H1 (cell line): ENCODE data around the gene SLC8B1. TPM values are rescaled to one million over a fixed set of nuclear protein-coding genes. Genes with fewer than 3 reads are reported as not detected.

Experiments
- polyA plus RNA-seq, 7 experiments: library from polyadenylated mRNA; depleted of rRNA in 3 of 7; stranded (reverse) in 5 of 7; unstranded in 2 of 7; fragments of >200 nt in 5 of 7; fragments of 200-250 nt in 2 of 7; gene quantifications; 1 replicate in 5 of 7; 2 replicates in 1 of 7; 4 replicates in 1 of 7; pipeline versions ENCODE4 v1.2.1 to v1.2.3, GENCODE V29; 2011 to 2013; ENCODE audit warnings: missing spikeins in 2 of 7, mixed read lengths in 2 of 7
- total RNA-seq: library from RNA; stranded (reverse); fragmentation: NEBNext Ultra II Directional; extraction: Animal tissue kit (Norgen Biotek cat#: 25700); gene quantifications from 2 replicates; pipeline ENCODE4 v1.2.1, GENCODE V29; 2021
- TF ChIP-seq, protein P1 (sequence below): fragments of 300-600 bp; sonication (generic); IDR thresholded peaks from 2 replicates; pipeline ENCODE4 v1.7.1; 2012; ENCODE audit warnings: low read length, moderate library complexity, mild to moderate bottlenecking, inconsistent platforms; ENCODE audit not compliant: insufficient replicate concordance

The SLC8B1 gene
- total and polyA plus RNA-seq, 2 of the 8 experiments (the other 6 are each of a cell fraction or from before 2014, with no cell fraction given) = 11.2 to 19.1 TPM

- TF ChIP-seq, protein P1, sequence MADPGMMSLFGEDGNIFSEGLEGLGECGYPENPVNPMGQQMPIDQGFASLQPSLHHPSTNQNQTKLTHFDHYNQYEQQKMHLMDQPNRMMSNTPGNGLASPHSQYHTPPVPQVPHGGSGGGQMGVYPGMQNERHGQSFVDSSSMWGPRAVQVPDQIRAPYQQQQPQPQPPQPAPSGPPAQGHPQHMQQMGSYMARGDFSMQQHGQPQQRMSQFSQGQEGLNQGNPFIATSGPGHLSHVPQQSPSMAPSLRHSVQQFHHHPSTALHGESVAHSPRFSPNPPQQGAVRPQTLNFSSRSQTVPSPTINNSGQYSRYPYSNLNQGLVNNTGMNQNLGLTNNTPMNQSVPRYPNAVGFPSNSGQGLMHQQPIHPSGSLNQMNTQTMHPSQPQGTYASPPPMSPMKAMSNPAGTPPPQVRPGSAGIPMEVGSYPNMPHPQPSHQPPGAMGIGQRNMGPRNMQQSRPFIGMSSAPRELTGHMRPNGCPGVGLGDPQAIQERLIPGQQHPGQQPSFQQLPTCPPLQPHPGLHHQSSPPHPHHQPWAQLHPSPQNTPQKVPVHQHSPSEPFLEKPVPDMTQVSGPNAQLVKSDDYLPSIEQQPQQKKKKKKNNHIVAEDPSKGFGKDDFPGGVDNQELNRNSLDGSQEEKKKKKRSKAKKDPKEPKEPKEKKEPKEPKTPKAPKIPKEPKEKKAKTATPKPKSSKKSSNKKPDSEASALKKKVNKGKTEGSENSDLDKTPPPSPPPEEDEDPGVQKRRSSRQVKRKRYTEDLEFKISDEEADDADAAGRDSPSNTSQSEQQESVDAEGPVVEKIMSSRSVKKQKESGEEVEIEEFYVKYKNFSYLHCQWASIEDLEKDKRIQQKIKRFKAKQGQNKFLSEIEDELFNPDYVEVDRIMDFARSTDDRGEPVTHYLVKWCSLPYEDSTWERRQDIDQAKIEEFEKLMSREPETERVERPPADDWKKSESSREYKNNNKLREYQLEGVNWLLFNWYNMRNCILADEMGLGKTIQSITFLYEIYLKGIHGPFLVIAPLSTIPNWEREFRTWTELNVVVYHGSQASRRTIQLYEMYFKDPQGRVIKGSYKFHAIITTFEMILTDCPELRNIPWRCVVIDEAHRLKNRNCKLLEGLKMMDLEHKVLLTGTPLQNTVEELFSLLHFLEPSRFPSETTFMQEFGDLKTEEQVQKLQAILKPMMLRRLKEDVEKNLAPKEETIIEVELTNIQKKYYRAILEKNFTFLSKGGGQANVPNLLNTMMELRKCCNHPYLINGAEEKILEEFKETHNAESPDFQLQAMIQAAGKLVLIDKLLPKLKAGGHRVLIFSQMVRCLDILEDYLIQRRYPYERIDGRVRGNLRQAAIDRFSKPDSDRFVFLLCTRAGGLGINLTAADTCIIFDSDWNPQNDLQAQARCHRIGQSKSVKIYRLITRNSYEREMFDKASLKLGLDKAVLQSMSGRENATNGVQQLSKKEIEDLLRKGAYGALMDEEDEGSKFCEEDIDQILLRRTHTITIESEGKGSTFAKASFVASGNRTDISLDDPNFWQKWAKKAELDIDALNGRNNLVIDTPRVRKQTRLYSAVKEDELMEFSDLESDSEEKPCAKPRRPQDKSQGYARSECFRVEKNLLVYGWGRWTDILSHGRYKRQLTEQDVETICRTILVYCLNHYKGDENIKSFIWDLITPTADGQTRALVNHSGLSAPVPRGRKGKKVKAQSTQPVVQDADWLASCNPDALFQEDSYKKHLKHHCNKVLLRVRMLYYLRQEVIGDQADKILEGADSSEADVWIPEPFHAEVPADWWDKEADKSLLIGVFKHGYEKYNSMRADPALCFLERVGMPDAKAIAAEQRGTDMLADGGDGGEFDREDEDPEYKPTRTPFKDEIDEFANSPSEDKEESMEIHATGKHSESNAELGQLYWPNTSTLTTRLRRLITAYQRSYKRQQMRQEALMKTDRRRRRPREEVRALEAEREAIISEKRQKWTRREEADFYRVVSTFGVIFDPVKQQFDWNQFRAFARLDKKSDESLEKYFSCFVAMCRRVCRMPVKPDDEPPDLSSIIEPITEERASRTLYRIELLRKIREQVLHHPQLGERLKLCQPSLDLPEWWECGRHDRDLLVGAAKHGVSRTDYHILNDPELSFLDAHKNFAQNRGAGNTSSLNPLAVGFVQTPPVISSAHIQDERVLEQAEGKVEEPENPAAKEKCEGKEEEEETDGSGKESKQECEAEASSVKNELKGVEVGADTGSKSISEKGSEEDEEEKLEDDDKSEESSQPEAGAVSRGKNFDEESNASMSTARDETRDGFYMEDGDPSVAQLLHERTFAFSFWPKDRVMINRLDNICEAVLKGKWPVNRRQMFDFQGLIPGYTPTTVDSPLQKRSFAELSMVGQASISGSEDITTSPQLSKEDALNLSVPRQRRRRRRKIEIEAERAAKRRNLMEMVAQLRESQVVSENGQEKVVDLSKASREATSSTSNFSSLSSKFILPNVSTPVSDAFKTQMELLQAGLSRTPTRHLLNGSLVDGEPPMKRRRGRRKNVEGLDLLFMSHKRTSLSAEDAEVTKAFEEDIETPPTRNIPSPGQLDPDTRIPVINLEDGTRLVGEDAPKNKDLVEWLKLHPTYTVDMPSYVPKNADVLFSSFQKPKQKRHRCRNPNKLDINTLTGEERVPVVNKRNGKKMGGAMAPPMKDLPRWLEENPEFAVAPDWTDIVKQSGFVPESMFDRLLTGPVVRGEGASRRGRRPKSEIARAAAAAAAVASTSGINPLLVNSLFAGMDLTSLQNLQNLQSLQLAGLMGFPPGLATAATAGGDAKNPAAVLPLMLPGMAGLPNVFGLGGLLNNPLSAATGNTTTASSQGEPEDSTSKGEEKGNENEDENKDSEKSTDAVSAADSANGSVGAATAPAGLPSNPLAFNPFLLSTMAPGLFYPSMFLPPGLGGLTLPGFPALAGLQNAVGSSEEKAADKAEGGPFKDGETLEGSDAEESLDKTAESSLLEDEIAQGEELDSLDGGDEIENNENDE = no peak
- TF ChIP-seq, all 59 proteins: peak for 0
Measured at GRCh38 chr12:113252494-113252893, 82.4 kb downstream of the SLC8B1 start (continued).
